IMR-90 (cell line): ENCODE results near the gene MGAT3. TPM values are rescaled to one million over a fixed set of nuclear protein-coding genes. Genes with fewer than 3 reads are reported as not detected.

ENCODE experiments used
- ATAC-seq: fragments of 200-7000 bp; cut with Tn5 transposase; 2 replicates; pipeline ENCODE4 v1.9.1; 2020; ENCODE audit warnings: low read depth, mild to moderate bottlenecking, moderate library complexity
- BruUV-seq: library from RNA; stranded (reverse); fragments of 400-500 nt; replicated peaks from 2 replicates; lab custom pipeline; 2021; lab: Mats Ljungman, UMichigan
- CTCF ChIA-PET: fragments of 300-600 bp; formaldehyde crosslinking; extraction: SDS; loops from one replicate; lab custom pipeline; 2021; ENCODE audit warnings: antibody characterized with exemption; lab: Yijun Ruan, JAX
- POLR2A ChIA-PET: fragments of 300-600 bp; sonication (Branson Sonifier 250); formaldehyde crosslinking; loops from one replicate; lab custom pipeline; 2022; ENCODE audit warnings: antibody characterized with exemption; ENCODE audit not compliant: unreplicated experiment; lab: Charles Lee
- DNase-seq: peaks from one replicate; pipeline ENCODE4 v3.0.0; 2013
- H2AFZ ChIP-seq: replicated peaks from 2 replicates; pipeline ENCODE3; 2013; ENCODE audit warnings: low read length, mild to moderate bottlenecking; ENCODE audit not compliant: poor library complexity
- H2AK5ac ChIP-seq: 2 replicates; pipeline ENCODE4 v1.6.1; 2013; ENCODE audit warnings: low read depth, low read length, inconsistent platforms
- H2AK9ac ChIP-seq: replicated peaks from 2 replicates; pipeline ENCODE3; 2013; ENCODE audit warnings: mild to moderate bottlenecking, low read depth, low read length, moderate library complexity; ENCODE audit not compliant: poor library complexity
- H2BK120ac ChIP-seq: 2 replicates; pipeline ENCODE4 v1.6.1; 2013; ENCODE audit warnings: low read depth, low read length, inconsistent platforms
- H2BK15ac ChIP-seq: 3 replicates; pipeline ENCODE4 v1.6.1; 2013; ENCODE audit warnings: low read depth, low read length, inconsistent platforms
- H2BK20ac ChIP-seq: 2 replicates; pipeline ENCODE4 v1.6.1; 2013; ENCODE audit warnings: low read depth, mild to moderate bottlenecking, inconsistent platforms, low read length, moderate library complexity
- H2BK5ac ChIP-seq: 2 replicates; pipeline ENCODE4 v1.6.1; 2013; ENCODE audit warnings: mild to moderate bottlenecking, low read depth, low read length, inconsistent platforms; ENCODE audit not compliant: poor library complexity, severe bottlenecking
- H3K14ac ChIP-seq: replicated peaks from 2 replicates; pipeline ENCODE4 v1.6.1; 2013; ENCODE audit warnings: low read depth, low read length, inconsistent platforms
- H3K18ac ChIP-seq: 2 replicates; pipeline ENCODE4 v1.6.1; 2013; ENCODE audit warnings: low read depth, low read length, control low read depth
- H3K23ac ChIP-seq: 2 replicates; pipeline ENCODE4 v1.6.1; 2013; ENCODE audit warnings: low read depth, low read length, inconsistent platforms
- H3K27ac ChIP-seq: 2 replicates; pipeline ENCODE4 v1.5.1; 2013; ENCODE audit warnings: mild to moderate bottlenecking, control low read depth, low read length; ENCODE audit not compliant: insufficient read depth
- H3K27me3 ChIP-seq: 2 replicates; pipeline ENCODE4 v1.6.1; 2013; ENCODE audit warnings: low read length; ENCODE audit not compliant: control insufficient read depth, insufficient read depth
- H3K36me3 ChIP-seq: 2 replicates; pipeline ENCODE4 v1.6.1; 2013; ENCODE audit warnings: low read length, mixed read lengths; ENCODE audit not compliant: control insufficient read depth, insufficient read depth
- H3K4ac ChIP-seq: 2 replicates; pipeline ENCODE4 v1.6.1; 2013; ENCODE audit warnings: low read depth, low read length, inconsistent platforms
- H3K4me1 ChIP-seq: 2 replicates; pipeline ENCODE4 v1.6.1; 2013; ENCODE audit warnings: low read length, mixed read lengths; ENCODE audit not compliant: control insufficient read depth, insufficient read depth
- H3K4me2 ChIP-seq: 2 replicates; pipeline ENCODE4 v1.6.1; 2013; ENCODE audit warnings: low read depth, mild to moderate bottlenecking, control low read depth, low read length, moderate library complexity
- H3K4me3 ChIP-seq: 2 replicates; pipeline ENCODE4 v1.5.1; 2013; ENCODE audit warnings: low read depth, mild to moderate bottlenecking, control low read depth, low read length, moderate library complexity; ENCODE audit not compliant: insufficient read depth
- H3K56ac ChIP-seq: 2 replicates; pipeline ENCODE4 v1.6.1; 2013; ENCODE audit warnings: low read length, inconsistent platforms; ENCODE audit not compliant: insufficient read depth; ENCODE audit errors: extremely low read depth
- H3K79me1 ChIP-seq, 2 experiments: 2 replicates each; pipeline ENCODE4 v1.6.1; 2013; ENCODE audit warnings: low read length in 2 of 2, inconsistent platforms in 1 of 2, low read depth in 1 of 2
- H3K9ac ChIP-seq: 2 replicates; pipeline ENCODE4 v1.6.1; 2013; ENCODE audit warnings: low read depth, low read length, control low read depth
- H3K9me1 ChIP-seq: 2 replicates; pipeline ENCODE4 v1.6.1; 2013; ENCODE audit warnings: low read length, inconsistent platforms; ENCODE audit not compliant: insufficient read depth
- H3K9me3 ChIP-seq: 2 replicates; pipeline ENCODE4 v1.6.1; 2013; ENCODE audit warnings: low read length; ENCODE audit not compliant: control insufficient read depth, insufficient read depth
- H4K20me1 ChIP-seq: 2 replicates; pipeline ENCODE4 v1.6.1; 2013; ENCODE audit warnings: low read length, inconsistent platforms; ENCODE audit not compliant: insufficient read depth
- H4K5ac ChIP-seq: 2 replicates; pipeline ENCODE4 v1.6.1; 2013; ENCODE audit warnings: mild to moderate bottlenecking, low read depth, low read length, control low read depth
- H4K8ac ChIP-seq, 2 experiments: 2 replicates each; pipeline ENCODE4 v1.6.1; 2013; ENCODE audit warnings: low read depth in 2 of 2, low read length in 2 of 2, control low read depth in 1 of 2, inconsistent platforms in 1 of 2
- H4K91ac ChIP-seq: 2 replicates; pipeline ENCODE4 v1.6.1; 2013; ENCODE audit warnings: low read depth, low read length, inconsistent platforms; ENCODE audit not compliant: insufficient read depth
- MXI1 ChIP-seq: IDR thresholded peaks from 2 replicates; pipeline ENCODE4 v1.6.1; 2012; ENCODE audit warnings: low read depth, mild to moderate bottlenecking, low read length, moderate library complexity, borderline replicate concordance
- POLR2A ChIP-seq: IDR thresholded peaks from 2 replicates; pipeline ENCODE4 v1.6.1; 2012; ENCODE audit warnings: mild to moderate bottlenecking, low read depth, low read length
- RAD21 ChIP-seq: IDR thresholded peaks from 2 replicates; pipeline ENCODE4 v1.6.1; 2012; ENCODE audit warnings: low read length, improper control_type of control experiment
- RFX5 ChIP-seq: IDR thresholded peaks from 2 replicates; pipeline ENCODE4 v1.8.0; 2012; ENCODE audit warnings: low read depth, mild to moderate bottlenecking, low read length, moderate library complexity
- USF2 ChIP-seq: fragments of 150-350 bp; IDR thresholded peaks from 2 replicates; pipeline ENCODE4 v1.6.1; 2017; ENCODE audit warnings: mild to moderate bottlenecking, antibody characterized with exemption, low read length, low read depth
- WGBS, 2 experiments: methylation state at CpG; one replicate each; pipeline versions ENCODE4 v1.1.5 to v1.1.7; 2013; ENCODE audit warnings: missing lambda C conversion rate in 2 of 2; ENCODE audit not compliant: insufficient read length in 1 of 2; ENCODE audit errors: extremely low coverage in 2 of 2; 5-methylcytosine and 5-hydroxymethylcytosine counted together
- dilution Hi-C: fragments of 300-500 bp; cut with HindIII; formaldehyde crosslinking; loops from one replicate; pipeline ENCODE4 v1.14.3; 2018; ENCODE audit warnings: low sequenced_read_pairs; ENCODE audit not compliant: unreplicated experiment
- in situ Hi-C: fragments of 300-500 bp; cut with MboI; formaldehyde crosslinking; loops from 3 replicates; pipeline ENCODE4 v1.14.3; 2019; ENCODE audit warnings: low sequenced_read_pairs, inconsistent platforms, mixed read lengths
- intact Hi-C: fragments of 100-400 bp; cut with micrococcal nuclease; formaldehyde crosslinking; loops from 2 replicates; pipeline ENCODE4 v1.10.0; 2022
- polyA plus RNA-seq, 3 experiments: library from polyadenylated mRNA; depleted of rRNA; stranded (reverse); fragments of >200 nt; gene quantifications; 2 replicates each; pipeline ENCODE4 v1.2.3, GENCODE V29; 2012; ENCODE audit warnings: low replicate concordance in 1 of 3
- total RNA-seq: library from RNA; depleted of rRNA; stranded (reverse); fragments of >200 nt; gene quantifications from 2 replicates; pipeline ENCODE4 v1.2.3, GENCODE V29; 2012

Gene MGAT3
- total and polyA plus RNA-seq, 2 of the 4 experiments (the other 2 are of a cell fraction) = 0.36 to 1.1 TPM

GRCh38 chr22:39489094-39490068, 32.6 kb downstream of the MGAT3 start (continued):
- TF ChIP-seq RAD21 (no peak), RFX5 (no peak), POLR2A (no peak)

- no peak overlapping the region for H3K4me3 ChIP-seq
- H2BK5ac ChIP-seq = no peak overlapping the region
- no peak overlapping the region for H4K5ac ChIP-seq
- no peak overlapping the region for H3K23ac ChIP-seq
- intact Hi-C loops (loop anchor here (10.0 kb wide), 2 partner anchors 55 to 315 kb away; no protein-coding TSS in a partner anchor), in situ Hi-C loops (no loop called here), dilution Hi-C loops (no loop called here)
- H3K14ac ChIP-seq = no peak overlapping the region
- H3K9me3 ChIP-seq = no peaks in the 10 kb centered on the region
- H4K91ac ChIP-seq = no peak overlapping the region
- peak overlapping the region; percentile 81 for H2AK9ac ChIP-seq
- H2AFZ ChIP-seq = peak overlapping the region; percentile 85
- peak overlapping the region; percentile 15; the same call in 1 of the 2 replicates for H2AK5ac ChIP-seq
- POLR2A ChIA-PET = no interaction called here
- TF ChIP-seq USF2 (peak; percentile 97), MXI1 (no peak), RFX5 (no peak)
- ATAC-seq = peak; percentile 79
- H2BK120ac ChIP-seq = no peak overlapping the region
- H3K79me1 ChIP-seq = peaks cover 0 to 6% of the 10 kb centered on the region in 2 experiments; a peak in 1 of 4 replicates
- CTCF ChIA-PET = no interaction called here
- peaks cover 8% of the 10 kb centered on the region for H3K4me1 ChIP-seq
- H3K9ac ChIP-seq = no peak overlapping the region
- H3K4me2 ChIP-seq = no peak overlapping the region
- WGBS, 2 experiments = 57% methylated on average over 5 of the region's 13 CpGs; no CpG with 5 or more reads in 1 of the 2 experiments
- H2BK15ac ChIP-seq = no peak overlapping the region
- H3K27me3 ChIP-seq = no peaks in the 10 kb centered on the region
- peak overlapping the region in 1 of 2 experiments; percentile 57; a peak in 2 of 4 replicates for H4K8ac ChIP-seq
- peaks cover 12% of the 10 kb centered on the region; the same call in 1 of the 2 replicates for H4K20me1 ChIP-seq
- no TSS peak for BruUV-seq
- peaks cover 18% of the 10 kb centered on the region for H3K9me1 ChIP-seq
- no peak overlapping the region for H3K4ac ChIP-seq
- H3K36me3 ChIP-seq = no peaks in the 10 kb centered on the region
- H2BK20ac ChIP-seq = no peak overlapping the region
- H3K27ac ChIP-seq = no peak overlapping the region
- H3K18ac ChIP-seq = no peak overlapping the region
- DNase-seq = peak; percentile 65
- no peak overlapping the region for H3K56ac ChIP-seq
Observed at GRCh38 chr22:39490135-39490798, 33.5 kb downstream of the MGAT3 start.
